Cardiac fibroblast (primary cell): ENCODE results near the gene WASHC2A.
"Not testable (repeated sequence)": the region's sequence is repeated elsewhere in the genome, so short reads cannot be mapped to it uniquely, and the experiment has no call there.

Source experiments
- DNase-seq, 2 donors: peaks; one replicate each; pipeline versions ENCODE4 v3.0.0 to v3.0.0-alpha.2; 2010; ENCODE audit warnings: low read depth in 2 of 2
- H3K4me3 ChIP-seq, 2 donors: replicated peaks in 1 of 2; 1 replicate in 1 of 2; 2 replicates in 1 of 2; pipeline ENCODE4 v1.5.1; 2011; ENCODE audit warnings: low read depth in 2 of 2, low read length in 2 of 2, mild to moderate bottlenecking in 2 of 2, moderate library complexity in 1 of 2
- CTCF ChIP-seq: IDR thresholded peaks from one replicate; pipeline ENCODE4 v1.5.1; 2011; ENCODE audit warnings: low read depth, mild to moderate bottlenecking, low read length, inconsistent platforms

The WASHC2A gene

GRCh38 chr10:50143512-50144174 is 75.9 kb downstream of the WASHC2A start:
- H3K4me3 ChIP-seq, DNase-seq: not testable (repeated sequence)

- DNase-seq = peak in 1 of 2 donors; percentile 66
- H3K4me3 ChIP-seq = not testable (repeated sequence)
These were observed 77.8 kb downstream of the WASHC2A start for GRCh38 chr10:50145575-50145974.

DNA sequence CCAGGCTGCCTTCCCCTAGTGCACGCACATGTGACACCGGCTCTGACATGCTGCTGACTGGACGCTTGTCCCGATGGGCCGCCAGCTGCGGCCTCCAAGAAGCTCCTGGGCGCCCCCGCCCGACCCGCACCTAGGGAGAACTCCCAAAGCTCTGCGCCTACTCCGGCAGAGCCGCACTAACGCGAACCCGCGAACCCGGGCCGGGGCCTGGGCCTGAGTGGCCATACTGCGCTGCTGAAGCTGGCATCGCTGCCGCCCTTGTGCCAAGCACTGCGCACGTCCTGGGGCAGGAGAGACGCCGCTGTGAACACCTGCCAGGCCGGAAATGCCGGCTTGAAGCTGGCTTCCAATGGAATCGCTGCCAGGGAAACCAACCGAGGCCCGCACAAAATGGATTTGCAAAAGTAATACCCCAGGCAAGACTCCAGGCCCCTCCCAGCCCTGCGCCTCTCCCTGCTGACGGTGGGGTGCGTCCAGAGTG is 85.1 kb downstream of the WASHC2A start:
- TF ChIP-seq CTCF = no peak
- DNase-seq = no peak
- H3K4me3 ChIP-seq = no peak overlapping the region

DNA sequence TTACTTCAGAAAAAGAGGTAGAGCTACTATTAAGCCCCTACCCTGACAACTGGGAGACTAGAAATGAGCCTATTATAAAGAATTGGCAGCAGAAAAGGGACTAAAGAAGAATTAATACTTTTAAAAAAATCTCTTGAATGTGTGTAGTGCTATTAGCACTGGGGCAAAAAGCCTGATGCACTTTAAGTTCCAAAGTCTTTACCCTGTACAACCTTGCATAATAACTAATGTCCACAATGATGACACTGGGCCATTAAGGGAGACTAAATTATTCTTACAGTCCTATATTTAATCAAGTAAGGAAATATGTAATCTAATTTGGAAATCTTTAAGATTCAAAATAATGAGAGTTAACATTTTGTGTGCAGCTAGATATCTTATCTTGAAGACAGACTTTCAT is 90.1 kb downstream of the WASHC2A start:
- not testable (repeated sequence) for DNase-seq, H3K4me3 ChIP-seq

DNA sequence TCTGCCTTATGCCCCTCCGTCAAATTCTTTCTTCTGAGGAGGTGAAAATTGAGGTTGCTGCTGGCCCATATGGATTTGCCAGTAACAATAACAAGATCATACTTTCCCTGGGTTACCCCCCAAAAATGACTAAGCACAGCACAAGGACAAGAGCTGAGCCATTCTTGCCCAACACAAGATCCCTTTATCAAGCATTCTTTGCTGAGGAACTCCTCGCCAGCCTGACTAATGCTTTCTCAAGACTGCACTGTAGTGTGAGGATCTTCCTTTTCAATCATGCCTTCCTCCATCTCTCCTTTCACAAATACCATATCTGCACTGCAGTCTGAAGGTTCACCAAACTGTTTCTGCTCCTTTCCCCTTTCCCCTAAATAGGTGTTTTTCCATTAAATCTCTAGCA is 92.1 kb downstream of the WASHC2A start:
- H3K4me3 ChIP-seq = not testable (repeated sequence)
- DNase-seq = peak; percentile 39 to 60

GRCh38 chr10:50165038-50165437 is 97.3 kb downstream of the WASHC2A start:
- not testable (repeated sequence) for DNase-seq, H3K4me3 ChIP-seq

GRCh38 chr10:50167833-50168232 is 100.1 kb downstream of the WASHC2A start:
- not testable (repeated sequence) for DNase-seq, H3K4me3 ChIP-seq

DNA sequence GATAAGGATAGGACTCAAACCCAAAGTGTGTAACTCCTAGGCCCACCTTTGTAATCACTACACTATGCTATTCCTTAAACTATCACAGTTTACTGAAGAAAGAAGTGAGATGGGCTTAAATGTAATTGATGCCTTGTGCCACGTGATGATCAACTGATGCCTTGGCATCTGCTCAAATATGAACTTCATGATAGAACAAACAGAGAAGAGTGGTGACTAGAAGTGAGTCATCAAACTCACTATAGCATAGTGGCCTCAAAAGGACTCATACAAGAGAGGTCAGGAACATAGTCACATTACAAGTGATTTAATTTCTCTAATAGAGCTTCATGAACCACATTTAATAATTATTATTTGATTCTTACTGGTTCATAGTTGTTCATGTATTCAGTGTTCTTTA is 101.8 kb downstream of the WASHC2A start:
- not testable (repeated sequence) for H3K4me3 ChIP-seq
- peak; percentile 5 to 78 for DNase-seq

DNA sequence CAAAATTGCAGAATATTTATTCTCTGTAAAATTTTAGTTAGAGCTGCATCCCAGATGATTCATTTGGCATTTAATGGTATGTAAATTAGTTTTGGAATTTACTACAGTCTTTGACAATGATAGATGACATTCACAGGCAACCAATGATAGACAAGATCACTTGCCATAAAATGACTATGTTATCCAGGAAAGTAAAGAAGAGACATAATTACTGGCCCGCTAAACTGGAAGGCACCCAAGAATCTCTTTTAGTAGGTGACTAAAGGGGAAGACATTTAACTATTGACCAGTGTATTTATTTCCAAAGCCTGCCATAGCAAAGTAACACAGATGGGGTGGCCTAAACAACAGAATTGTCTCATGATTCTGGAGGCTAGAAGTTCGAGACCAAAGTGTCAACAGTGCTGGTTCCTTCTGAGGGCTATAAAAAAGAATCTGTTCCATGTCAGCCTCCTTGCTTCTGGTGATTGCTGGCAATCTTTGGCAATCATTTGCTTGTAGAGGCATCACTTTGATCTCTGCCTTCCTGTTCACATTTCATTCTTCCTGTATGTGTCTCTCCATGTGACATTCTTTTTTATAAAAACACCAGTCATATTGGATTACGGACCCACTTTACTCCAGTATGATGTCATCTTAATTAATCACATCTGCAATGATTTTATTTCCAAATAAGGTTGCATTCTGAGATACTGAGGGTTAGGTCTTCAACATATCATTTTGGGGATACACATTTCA is 107.2 kb downstream of the WASHC2A start:
- H3K4me3 ChIP-seq = not testable (repeated sequence)
- peak; percentile 28 to 75 for DNase-seq
